DOHH2 (cell line): Measurements from ENCODE around the gene ATP11A.

ENCODE experiments used
- H3F3A ChIP-seq: fragments of 200-600 bp; sonication (generic), shearing (Covaris generic); 2 replicates; pipeline ENCODE4 v1.6.0; 2016; ENCODE audit warnings: antibody characterized with exemption, mild to moderate bottlenecking; ENCODE audit not compliant: control insufficient read depth, insufficient read depth
- H3K27ac ChIP-seq: fragments of 200-600 bp; sonication (generic); 2 replicates; pipeline ENCODE4 v1.5.1; 2014; ENCODE audit warnings: low read depth, mild to moderate bottlenecking, low read length, moderate library complexity
- H3K27me3 ChIP-seq: fragments of 200-600 bp; sonication (generic); 2 replicates; pipeline ENCODE4 v1.6.1; 2014; ENCODE audit warnings: mild to moderate bottlenecking, low read length, mixed read lengths; ENCODE audit not compliant: control insufficient read depth
- H3K36me3 ChIP-seq: fragments of 200-600 bp; sonication (generic); 2 replicates; pipeline ENCODE4 v1.6.1; 2014; ENCODE audit warnings: mild to moderate bottlenecking, low read length, moderate library complexity, mixed read lengths; ENCODE audit not compliant: control insufficient read depth
- H3K4me1 ChIP-seq: fragments of 200-600 bp; sonication (generic); 2 replicates; pipeline ENCODE4 v1.6.1; 2014; ENCODE audit warnings: mild to moderate bottlenecking, low read length, mixed read lengths; ENCODE audit not compliant: control insufficient read depth
- H3K4me2 ChIP-seq: fragments of 200-600 bp; sonication (generic); 2 replicates; pipeline ENCODE4 v1.6.0; 2014; ENCODE audit warnings: mild to moderate bottlenecking, low read length, moderate library complexity
- H3K4me3 ChIP-seq: fragments of 200-600 bp; sonication (generic); 2 replicates; pipeline ENCODE4 v1.5.1; 2014; ENCODE audit warnings: mild to moderate bottlenecking, low read length, mixed read lengths
- H3K79me2 ChIP-seq: fragments of 200-600 bp; sonication (generic); 2 replicates; pipeline ENCODE4 v1.6.1; 2014; ENCODE audit warnings: mild to moderate bottlenecking, low read length, mixed read lengths; ENCODE audit not compliant: control insufficient read depth
- H3K9me2 ChIP-seq: fragments of 200-600 bp; sonication (generic); replicated peaks from 2 replicates; pipeline ENCODE4 v1.6.1; 2014; ENCODE audit warnings: mild to moderate bottlenecking, low read length, mixed read lengths; ENCODE audit not compliant: control insufficient read depth
- H3K9me3 ChIP-seq: fragments of 200-600 bp; sonication (generic); 2 replicates; pipeline ENCODE4 v1.6.1; 2014; ENCODE audit warnings: antibody characterized with exemption, low read length, mixed read lengths; ENCODE audit not compliant: control insufficient read depth, insufficient read depth
- H4K20me1 ChIP-seq: fragments of 200-600 bp; sonication (generic); 2 replicates; pipeline ENCODE4 v1.6.0; 2014; ENCODE audit warnings: low read depth, mild to moderate bottlenecking, antibody characterized with exemption, low read length, moderate library complexity; ENCODE audit not compliant: control insufficient read depth, insufficient read depth
- EZH2phosphoT487 ChIP-seq: fragments of 200-600 bp; sonication (generic); IDR thresholded peaks from 2 replicates; pipeline ENCODE4 v1.6.1; 2017; ENCODE audit warnings: borderline replicate concordance, mild to moderate bottlenecking, antibody characterized with exemption, low read length, moderate library complexity, mixed read lengths
- TF ChIP-seq, protein P1 (sequence below): fragments of 200-600 bp; sonication (generic); IDR thresholded peaks from one replicate; pipeline ENCODE4 v1.5.1; 2014; ENCODE audit warnings: antibody characterized with exemption, mild to moderate bottlenecking, low read depth, low read length; ENCODE audit not compliant: poor library complexity, severe bottlenecking

Gene ATP11A

GRCh38 chr13:112655913-112656312 is 33.9 kb upstream of the ATP11A start:
- Histone ChIP-seq H3K79me2 (no peaks in the 10 kb centered on the region), H3K9me2 (no peaks in the 10 kb centered on the region), H3K4me1 (peaks cover 6% of the 10 kb centered on the region; the same call in 1 of the 2 replicates), H3K4me2 (no peak overlapping the region), H4K20me1 (no peaks in the 10 kb centered on the region), H3K9me3 (no peaks in the 10 kb centered on the region), H3K4me3 (no peak overlapping the region), H3K27me3 (peaks cover 5% of the 10 kb centered on the region; the same call in 1 of the 2 replicates), H3K36me3 (no peaks in the 10 kb centered on the region), H3F3A (no peaks in the 10 kb centered on the region), H3K27ac (no peak overlapping the region)
- TF ChIP-seq, protein P1, sequence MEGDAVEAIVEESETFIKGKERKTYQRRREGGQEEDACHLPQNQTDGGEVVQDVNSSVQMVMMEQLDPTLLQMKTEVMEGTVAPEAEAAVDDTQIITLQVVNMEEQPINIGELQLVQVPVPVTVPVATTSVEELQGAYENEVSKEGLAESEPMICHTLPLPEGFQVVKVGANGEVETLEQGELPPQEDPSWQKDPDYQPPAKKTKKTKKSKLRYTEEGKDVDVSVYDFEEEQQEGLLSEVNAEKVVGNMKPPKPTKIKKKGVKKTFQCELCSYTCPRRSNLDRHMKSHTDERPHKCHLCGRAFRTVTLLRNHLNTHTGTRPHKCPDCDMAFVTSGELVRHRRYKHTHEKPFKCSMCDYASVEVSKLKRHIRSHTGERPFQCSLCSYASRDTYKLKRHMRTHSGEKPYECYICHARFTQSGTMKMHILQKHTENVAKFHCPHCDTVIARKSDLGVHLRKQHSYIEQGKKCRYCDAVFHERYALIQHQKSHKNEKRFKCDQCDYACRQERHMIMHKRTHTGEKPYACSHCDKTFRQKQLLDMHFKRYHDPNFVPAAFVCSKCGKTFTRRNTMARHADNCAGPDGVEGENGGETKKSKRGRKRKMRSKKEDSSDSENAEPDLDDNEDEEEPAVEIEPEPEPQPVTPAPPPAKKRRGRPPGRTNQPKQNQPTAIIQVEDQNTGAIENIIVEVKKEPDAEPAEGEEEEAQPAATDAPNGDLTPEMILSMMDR, result no peak
- TF ChIP-seq EZH2phosphoT487, result no peak

- peaks cover 6% of the 10 kb centered on the region; the same call in 1 of the 2 replicates for H3K4me1 ChIP-seq
- no peaks in the 10 kb centered on the region for H3K27me3 ChIP-seq
- H3K9me2 ChIP-seq, result no peaks in the 10 kb centered on the region
- H3K27ac ChIP-seq, result no peak overlapping the region
- no peaks in the 10 kb centered on the region for H3K9me3 ChIP-seq
- TF ChIP-seq, protein P1, result no peak
- TF ChIP-seq EZH2phosphoT487, result no peak
- H3F3A ChIP-seq, result no peaks in the 10 kb centered on the region
- no peak overlapping the region for H3K4me2 ChIP-seq
- no peaks in the 10 kb centered on the region for H3K36me3 ChIP-seq
- no peaks in the 10 kb centered on the region for H4K20me1 ChIP-seq
- no peak overlapping the region for H3K4me3 ChIP-seq
- H3K79me2 ChIP-seq, result no peaks in the 10 kb centered on the region
These were observed 31.9 kb upstream of the ATP11A start for GRCh38 chr13:112657850-112658445.

DNA sequence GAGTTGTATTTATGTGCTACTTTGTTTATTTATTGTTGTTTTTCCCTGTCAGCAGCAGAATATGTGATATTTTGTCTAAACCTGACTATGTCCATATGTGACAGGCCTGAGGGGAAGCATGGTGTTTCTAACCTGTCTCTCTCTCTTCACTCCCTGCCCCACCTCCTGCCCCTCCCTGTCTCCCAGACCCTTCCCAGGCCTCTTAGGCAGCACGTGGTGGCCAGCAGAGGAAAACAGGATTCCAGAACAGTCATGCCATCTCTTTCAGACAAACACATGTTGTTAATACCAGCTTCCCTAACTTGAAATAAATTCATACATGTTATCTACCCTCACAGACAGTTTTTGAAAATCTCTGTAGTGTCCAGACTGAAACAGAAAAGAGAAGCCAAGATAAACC is 31.0 kb upstream of the ATP11A start:
- Histone ChIP-seq H3K27ac (no peak overlapping the region), H3K9me3 (no peaks in the 10 kb centered on the region), H3K9me2 (no peaks in the 10 kb centered on the region), H3K4me1 (peaks cover 6% of the 10 kb centered on the region; the same call in 1 of the 2 replicates), H3K4me2 (no peak overlapping the region), H3K27me3 (no peaks in the 10 kb centered on the region), H3K79me2 (no peaks in the 10 kb centered on the region), H4K20me1 (no peaks in the 10 kb centered on the region), H3K4me3 (no peak overlapping the region), H3F3A (no peaks in the 10 kb centered on the region), H3K36me3 (no peaks in the 10 kb centered on the region)
- TF ChIP-seq EZH2phosphoT487, result no peak

DNA sequence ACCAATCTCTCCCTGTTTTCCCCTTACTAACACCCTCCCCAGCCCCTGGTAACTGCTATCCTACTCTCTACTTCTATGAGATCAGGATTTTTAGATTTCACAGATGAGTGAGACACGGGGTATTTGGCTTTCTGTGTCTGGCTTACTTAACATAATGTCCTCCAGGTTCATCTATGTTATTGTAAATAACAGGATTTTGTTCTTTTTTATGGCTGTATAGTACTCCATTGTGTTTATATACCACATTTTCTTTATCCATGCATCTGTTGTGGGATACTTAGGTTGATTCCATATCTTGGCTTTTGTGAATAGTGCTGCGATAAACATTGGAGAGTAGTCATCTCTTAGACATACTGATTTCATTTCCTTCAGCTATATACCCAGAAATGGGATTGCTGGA is 28.5 kb upstream of the ATP11A start:
- Histone ChIP-seq H3K4me1 (peaks cover 6% of the 10 kb centered on the region; the same call in 1 of the 2 replicates), H3K36me3 (no peaks in the 10 kb centered on the region), H4K20me1 (no peaks in the 10 kb centered on the region), H3K4me3 (no peak overlapping the region), H3K9me3 (peaks cover 8% of the 10 kb centered on the region; the same call in 1 of the 2 replicates), H3K79me2 (no peaks in the 10 kb centered on the region), H3F3A (no peaks in the 10 kb centered on the region), H3K27ac (no peak overlapping the region), H3K27me3 (no peaks in the 10 kb centered on the region), H3K9me2 (no peaks in the 10 kb centered on the region), H3K4me2 (no peak overlapping the region)
- TF ChIP-seq EZH2phosphoT487, result no peak
- TF ChIP-seq, protein P1, result no peak
